Central memory CD8-positive, alpha-beta T cell (primary cell): ENCODE results near the gene KCNG1.

Experiments used
- ATAC-seq: fragments of 150-1000 bp; cut with Tn5 transposase; replicated peaks from 2 replicates; pipeline ENCODE4 v1.10.0; 2022; ENCODE audit warnings: mild to moderate bottlenecking, moderate FRiP score, moderate number of reproducible peaks; ENCODE audit not compliant: poor library complexity, severe bottlenecking; ENCODE audit errors: extremely low read depth
- DNase-seq, 2 donors: peaks; one replicate each; pipeline ENCODE4 v3.0.0; 2021; ENCODE audit warnings: low spot score in 2 of 2
- H3K27ac Mint-ChIP-seq: one replicate; pipeline ENCODE4 v1.8.0; 2022; ENCODE audit warnings: low read depth, mild to moderate bottlenecking, moderate library complexity, mixed read lengths
- H3K27me3 Mint-ChIP-seq: one replicate; pipeline ENCODE4 v1.8.0; 2022; ENCODE audit warnings: mixed read lengths
- H3K36me3 Mint-ChIP-seq: one replicate; pipeline ENCODE4 v1.8.0; 2022; ENCODE audit warnings: mild to moderate bottlenecking, moderate library complexity, mixed read lengths; ENCODE audit not compliant: insufficient read depth
- H3K4me1 Mint-ChIP-seq: one replicate; pipeline ENCODE4 v1.8.0; 2022; ENCODE audit warnings: mixed read lengths
- H3K4me3 Mint-ChIP-seq: one replicate; pipeline ENCODE4 v1.8.0; 2022; ENCODE audit warnings: mild to moderate bottlenecking, moderate library complexity, mixed read lengths
- H3K9me3 Mint-ChIP-seq: one replicate; pipeline ENCODE4 v1.8.0; 2022; ENCODE audit warnings: mixed read lengths

KCNG1 gene

GRCh38 chr20:51004781-51005180 lies 18.1 kb downstream of the KCNG1 start:
- H3K4me3 Mint-ChIP-seq = no peak overlapping the region
- H3K4me1 Mint-ChIP-seq = no peaks in the 10 kb centered on the region
- H3K9me3 Mint-ChIP-seq = no peaks in the 10 kb centered on the region
- no peak overlapping the region for H3K27ac Mint-ChIP-seq
- H3K36me3 Mint-ChIP-seq = no peaks in the 10 kb centered on the region
- ATAC-seq (no peak), DNase-seq (no peak)
- peaks cover 55% of the 10 kb centered on the region for H3K27me3 Mint-ChIP-seq

DNA sequence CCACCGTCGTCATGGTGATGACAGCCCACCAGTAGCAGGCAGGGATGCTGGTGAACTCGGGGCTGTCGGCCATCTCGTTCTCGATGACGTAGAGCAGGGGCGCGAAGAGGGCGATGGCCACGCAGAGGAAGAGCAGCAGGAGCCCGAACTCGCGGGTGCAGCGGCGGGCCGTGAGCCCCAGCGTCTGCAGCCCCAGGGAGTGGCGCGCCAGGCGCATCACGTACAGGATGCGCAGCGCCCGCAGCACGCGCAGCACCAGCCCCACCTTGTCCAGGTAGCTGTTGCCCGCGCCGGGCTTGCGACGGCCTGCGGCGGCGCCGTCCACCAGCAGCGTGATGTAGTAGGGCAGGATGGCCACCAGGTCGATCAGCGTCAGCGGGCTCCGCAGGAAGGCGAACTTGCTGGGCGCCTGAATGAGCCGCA lies 18.6 kb downstream of the KCNG1 start:
- no peak overlapping the region for H3K27ac Mint-ChIP-seq

DNA sequence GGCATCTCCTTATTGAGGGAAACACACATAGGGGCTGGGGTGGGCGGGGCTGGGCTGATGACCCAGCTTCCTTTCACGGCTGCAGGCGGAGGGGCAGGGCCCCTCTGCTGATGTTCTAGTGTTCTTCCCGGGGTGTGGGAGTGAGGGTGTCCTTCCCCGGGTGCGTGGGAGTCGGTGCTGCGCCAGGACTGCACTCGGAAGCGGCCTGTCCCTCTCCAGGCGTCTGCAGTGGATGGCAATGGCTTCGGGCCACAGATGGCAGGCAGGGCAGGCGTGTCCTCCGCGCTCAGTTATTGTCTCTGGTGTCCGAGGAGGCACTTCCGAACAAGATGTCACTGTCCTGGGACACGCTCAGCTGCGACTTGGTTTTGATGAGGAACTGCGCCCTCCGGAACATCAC lies 19.2 kb downstream of the KCNG1 start:
- Mint-ChIP-seq H3K36me3 (no peaks in the 10 kb centered on the region), H3K27ac (no peak overlapping the region), H3K4me3 (no peak overlapping the region), H3K4me1 (no peaks in the 10 kb centered on the region), H3K9me3 (no peaks in the 10 kb centered on the region), H3K27me3 (peaks cover 65% of the 10 kb centered on the region)
- no peak for DNase-seq
- ATAC-seq = no peak

More for the DNA sequence above, 18.6 kb downstream of the KCNG1 start:
- H3K27me3 Mint-ChIP-seq = peaks cover 60% of the 10 kb centered on the region
- no peaks in the 10 kb centered on the region for H3K4me1 Mint-ChIP-seq
- H3K36me3 Mint-ChIP-seq = no peaks in the 10 kb centered on the region
- no peaks in the 10 kb centered on the region for H3K9me3 Mint-ChIP-seq
- ATAC-seq (no peak), DNase-seq (no peak)
- H3K4me3 Mint-ChIP-seq = no peak overlapping the region

DNA sequence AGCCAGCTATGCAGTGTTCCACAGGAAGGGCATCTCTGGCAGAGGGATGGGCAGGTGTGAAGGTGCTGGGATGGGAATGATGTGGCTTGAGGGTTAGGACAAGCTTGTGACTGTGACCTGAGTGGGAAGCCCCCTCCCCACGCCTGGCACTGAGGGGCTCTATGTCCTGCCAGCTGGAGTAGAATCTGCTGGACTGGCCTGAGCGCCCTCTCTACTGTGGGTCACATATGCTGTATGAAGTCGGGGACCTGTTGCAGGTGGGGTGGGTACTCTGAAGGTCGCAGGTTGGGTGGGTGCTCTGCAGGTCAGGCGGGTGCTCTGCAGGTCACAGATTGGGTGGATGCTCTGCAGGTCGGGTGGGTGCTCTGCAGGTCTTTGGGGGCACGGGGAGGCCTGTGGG lies 20.3 kb downstream of the KCNG1 start:
- Mint-ChIP-seq H3K27ac (no peak overlapping the region), H3K4me3 (no peak overlapping the region), H3K27me3 (peaks cover 72% of the 10 kb centered on the region), H3K36me3 (no peaks in the 10 kb centered on the region), H3K4me1 (no peaks in the 10 kb centered on the region), H3K9me3 (no peaks in the 10 kb centered on the region)
- ATAC-seq (no peak), DNase-seq (no peak)

DNA sequence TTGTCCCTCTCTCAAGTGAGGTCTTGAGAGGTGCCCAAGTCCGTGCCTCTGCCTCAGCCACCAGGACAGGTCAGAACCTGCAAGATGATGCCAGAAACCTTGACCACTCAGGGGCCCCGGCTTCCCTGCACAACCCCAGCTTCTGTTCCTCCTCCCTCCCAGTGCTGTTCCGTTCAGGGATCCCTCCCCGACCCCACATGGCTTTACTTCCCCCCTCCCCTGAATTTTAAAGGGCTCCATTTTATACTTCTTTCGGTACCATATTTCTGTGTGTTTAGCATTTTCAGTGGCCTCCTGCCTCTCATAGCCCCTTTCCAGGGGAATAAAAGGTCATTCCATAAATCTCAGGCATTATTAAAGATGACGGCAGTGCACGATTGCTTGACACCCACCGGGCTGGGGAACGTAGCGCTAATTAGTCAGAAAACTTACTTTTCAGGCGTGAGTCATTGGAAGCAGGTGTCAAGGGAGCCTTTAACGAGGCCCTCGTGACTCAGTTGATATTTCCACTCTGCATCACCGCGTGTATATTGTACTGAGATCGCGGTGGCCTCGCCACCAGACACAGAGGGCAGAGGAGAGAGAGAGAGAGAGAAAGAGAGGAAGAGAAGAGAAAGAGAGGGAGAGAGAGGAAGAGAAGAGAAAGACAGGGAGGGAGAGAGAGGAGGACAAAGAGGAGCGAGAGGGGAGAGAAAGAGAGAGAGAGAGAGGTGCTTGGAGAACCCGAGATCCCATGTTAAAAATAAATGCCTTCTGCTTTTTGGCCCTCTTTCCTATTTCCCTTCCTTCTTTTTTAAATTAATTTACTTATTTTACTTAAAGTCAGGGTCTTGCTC lies 21.3 kb downstream of the KCNG1 start:
- Mint-ChIP-seq H3K27me3 (peaks cover 77% of the 10 kb centered on the region), H3K36me3 (no peaks in the 10 kb centered on the region), H3K4me3 (no peak overlapping the region), H3K9me3 (no peaks in the 10 kb centered on the region), H3K27ac (no peak overlapping the region), H3K4me1 (no peaks in the 10 kb centered on the region)
- DNase-seq (no peak), ATAC-seq (no peak)

- Mint-ChIP-seq H3K4me3 (no peak overlapping the region), H3K27me3 (peaks cover 63% of the 10 kb centered on the region), H3K4me1 (no peaks in the 10 kb centered on the region), H3K36me3 (no peaks in the 10 kb centered on the region), H3K9me3 (no peaks in the 10 kb centered on the region), H3K27ac (no peak overlapping the region)
- ATAC-seq (no peak), DNase-seq (no peak)
Measured at GRCh38 chr20:50999355-50999754, 23.6 kb downstream of the KCNG1 start.

- Mint-ChIP-seq H3K4me3 (no peak overlapping the region), H3K4me1 (no peaks in the 10 kb centered on the region), H3K27me3 (peaks cover 49% of the 10 kb centered on the region), H3K9me3 (no peaks in the 10 kb centered on the region), H3K36me3 (no peaks in the 10 kb centered on the region), H3K27ac (no peak overlapping the region)
- ATAC-seq = no peak
- no peak for DNase-seq
Measured at GRCh38 chr20:50996901-50997865, 25.7 kb downstream of the KCNG1 start.

DNA sequence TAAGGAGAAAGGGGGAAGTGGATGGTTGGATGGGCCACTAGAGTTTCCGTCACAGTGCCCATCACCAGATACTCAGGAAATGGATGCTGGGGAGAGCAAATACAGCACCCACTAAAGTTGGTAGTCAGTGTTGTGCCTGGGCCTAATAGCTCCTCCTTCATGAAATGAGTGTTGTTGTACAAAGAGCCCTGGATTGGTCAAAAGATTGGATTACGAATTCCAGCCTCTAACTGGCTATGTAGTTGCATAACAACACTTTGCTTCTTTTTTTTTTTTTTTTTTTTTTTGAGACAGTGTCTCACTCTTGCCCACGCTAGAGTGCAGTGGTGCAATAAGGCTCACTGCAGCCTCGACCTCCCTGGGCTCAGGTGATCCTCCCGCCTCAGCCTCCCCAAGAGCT lies 27.4 kb downstream of the KCNG1 start:
- no peak overlapping the region for H3K27ac Mint-ChIP-seq
- no peaks in the 10 kb centered on the region for H3K36me3 Mint-ChIP-seq
- no peak overlapping the region for H3K4me3 Mint-ChIP-seq
- peaks cover 35% of the 10 kb centered on the region for H3K27me3 Mint-ChIP-seq
- ATAC-seq = no peak
- no peaks in the 10 kb centered on the region for H3K4me1 Mint-ChIP-seq
- no peaks in the 10 kb centered on the region for H3K9me3 Mint-ChIP-seq
- DNase-seq = no peak

- Mint-ChIP-seq H3K27me3 (peaks cover 18% of the 10 kb centered on the region), H3K9me3 (no peaks in the 10 kb centered on the region), H3K4me1 (no peaks in the 10 kb centered on the region), H3K36me3 (no peaks in the 10 kb centered on the region), H3K27ac (no peak overlapping the region), H3K4me3 (no peak overlapping the region)
- no peak for DNase-seq
- ATAC-seq = no peak
Measured at GRCh38 chr20:50993876-50994275, 29.0 kb downstream of the KCNG1 start.

DNA sequence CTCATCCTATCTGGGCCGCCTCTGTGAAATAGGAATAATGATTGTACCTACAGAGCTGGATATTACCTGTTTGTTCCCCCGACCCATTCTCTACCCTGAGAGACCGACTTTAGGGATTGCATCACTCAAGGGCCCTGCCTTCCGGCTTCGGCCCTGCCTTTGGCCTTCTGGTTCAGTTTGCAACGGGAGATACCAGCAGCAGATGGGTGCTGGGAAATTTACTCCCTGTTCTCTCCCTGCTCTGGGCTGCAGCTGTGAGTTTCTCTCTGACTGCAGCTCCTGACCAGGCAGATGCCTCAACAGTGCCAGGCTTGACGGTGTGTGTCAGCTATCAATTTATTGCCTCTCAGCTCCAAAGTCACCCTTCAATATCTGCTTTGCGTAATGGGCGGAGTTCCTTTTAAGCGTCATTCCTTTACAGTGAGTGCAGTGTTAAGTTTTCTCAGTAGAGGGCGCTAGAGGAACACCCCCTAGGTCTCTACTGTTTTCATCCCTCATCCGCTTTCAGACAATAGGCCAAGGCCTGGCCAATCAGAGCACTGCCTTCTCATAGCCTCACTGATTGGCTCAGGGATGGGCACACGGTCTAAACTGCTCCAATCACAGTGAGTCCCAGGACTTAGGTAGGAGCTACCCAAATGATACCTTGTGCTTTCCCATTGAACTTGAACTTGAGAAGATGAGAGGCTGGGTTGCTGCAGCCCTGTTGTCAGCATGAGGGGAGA lies 30.0 kb downstream of the KCNG1 start:
- Mint-ChIP-seq H3K36me3 (no peaks in the 10 kb centered on the region), H3K4me1 (no peaks in the 10 kb centered on the region), H3K4me3 (no peak overlapping the region), H3K9me3 (no peaks in the 10 kb centered on the region), H3K27me3 (peaks cover 10% of the 10 kb centered on the region), H3K27ac (no peak overlapping the region)
- no peak for DNase-seq
- ATAC-seq = peak; percentile 70

DNA sequence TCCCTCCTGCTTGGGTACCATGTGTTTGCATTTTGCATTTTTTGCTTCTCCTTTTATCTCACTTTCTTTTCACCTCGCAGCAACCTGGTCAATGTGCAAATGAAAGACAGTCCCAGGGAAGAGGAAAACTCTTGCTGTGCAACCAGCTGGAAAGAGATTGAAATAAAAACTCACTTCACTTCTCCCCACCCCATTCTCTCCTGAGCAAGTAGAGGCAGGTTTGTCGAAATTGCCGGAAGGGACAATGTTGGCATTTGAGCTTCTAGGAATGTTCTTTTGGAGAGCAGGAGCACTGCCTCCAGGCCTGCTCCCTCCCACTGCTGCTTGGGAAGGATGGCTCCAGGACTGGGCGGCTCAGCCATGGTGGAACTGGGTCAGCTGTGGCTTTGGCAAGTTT lies 30.6 kb downstream of the KCNG1 start:
- Mint-ChIP-seq H3K27me3 (peaks cover 14% of the 10 kb centered on the region), H3K36me3 (no peaks in the 10 kb centered on the region), H3K4me1 (no peaks in the 10 kb centered on the region), H3K9me3 (no peaks in the 10 kb centered on the region), H3K4me3 (no peak overlapping the region), H3K27ac (no peak overlapping the region)
- no peak for ATAC-seq
- DNase-seq = no peak

DNA sequence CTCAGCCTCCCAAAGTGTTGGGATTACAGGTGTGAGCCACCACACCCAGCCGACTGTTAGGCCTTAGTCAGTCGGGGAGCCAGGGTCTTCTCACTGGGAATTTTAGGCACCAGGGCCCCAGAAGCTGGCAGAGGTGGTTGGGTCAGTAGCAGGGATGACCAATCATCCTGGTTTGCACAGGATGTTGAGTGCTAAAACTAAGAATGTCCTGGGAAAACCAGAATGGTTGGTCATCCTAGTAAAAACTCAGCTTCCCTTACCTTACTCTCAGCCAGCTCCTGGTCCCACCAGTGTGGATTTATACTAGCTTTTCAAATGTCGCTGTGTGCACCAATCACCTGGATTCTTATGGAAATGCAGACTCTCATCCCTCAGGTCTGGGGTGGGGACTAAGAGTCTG lies 31.8 kb downstream of the KCNG1 start:
- DNase-seq (no peak), ATAC-seq (no peak)
- Mint-ChIP-seq H3K4me3 (no peak overlapping the region), H3K4me1 (no peaks in the 10 kb centered on the region), H3K27me3 (peaks cover 17% of the 10 kb centered on the region), H3K36me3 (no peaks in the 10 kb centered on the region), H3K27ac (no peak overlapping the region), H3K9me3 (no peaks in the 10 kb centered on the region)
